Measurements from ENCODE around the gene KCMF1.

DNA sequence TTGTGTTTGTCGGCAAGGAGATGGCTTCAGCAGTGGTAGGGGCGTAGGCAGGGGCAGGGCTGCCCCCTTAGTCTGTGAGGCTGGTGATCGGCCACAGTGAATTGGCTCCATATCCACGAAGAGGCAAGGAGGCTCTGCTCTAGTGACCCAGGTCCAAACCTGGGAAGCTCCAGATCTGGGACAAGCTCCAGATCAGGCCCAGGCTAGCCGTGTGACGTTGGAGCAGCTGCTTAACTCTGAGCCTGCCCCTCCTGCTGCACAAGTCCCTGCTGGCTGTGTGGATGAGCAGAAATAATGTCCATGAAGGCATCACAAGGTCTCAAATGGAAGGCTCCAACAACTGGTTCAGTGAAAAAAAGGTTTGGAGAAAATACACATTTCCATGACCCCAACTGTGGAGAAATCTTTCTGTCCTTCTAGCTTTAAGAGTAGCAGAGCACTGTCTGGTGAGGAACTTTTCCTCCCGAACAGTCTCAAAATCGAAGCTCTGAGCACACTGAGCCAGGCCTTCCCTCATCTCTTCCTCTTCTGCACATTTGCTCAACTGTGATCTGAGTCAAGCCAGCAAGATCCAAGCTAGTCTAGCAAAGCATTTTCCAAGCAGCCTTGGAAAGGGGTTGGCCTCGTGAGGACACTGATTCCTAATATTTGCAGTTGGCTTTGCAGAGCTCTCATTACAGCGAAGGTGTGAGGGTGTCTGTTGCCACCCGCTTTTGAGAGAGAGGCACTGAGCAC, 95.2 kb downstream of the KCMF1 start:
- TF ChIP-seq, protein P1, sequence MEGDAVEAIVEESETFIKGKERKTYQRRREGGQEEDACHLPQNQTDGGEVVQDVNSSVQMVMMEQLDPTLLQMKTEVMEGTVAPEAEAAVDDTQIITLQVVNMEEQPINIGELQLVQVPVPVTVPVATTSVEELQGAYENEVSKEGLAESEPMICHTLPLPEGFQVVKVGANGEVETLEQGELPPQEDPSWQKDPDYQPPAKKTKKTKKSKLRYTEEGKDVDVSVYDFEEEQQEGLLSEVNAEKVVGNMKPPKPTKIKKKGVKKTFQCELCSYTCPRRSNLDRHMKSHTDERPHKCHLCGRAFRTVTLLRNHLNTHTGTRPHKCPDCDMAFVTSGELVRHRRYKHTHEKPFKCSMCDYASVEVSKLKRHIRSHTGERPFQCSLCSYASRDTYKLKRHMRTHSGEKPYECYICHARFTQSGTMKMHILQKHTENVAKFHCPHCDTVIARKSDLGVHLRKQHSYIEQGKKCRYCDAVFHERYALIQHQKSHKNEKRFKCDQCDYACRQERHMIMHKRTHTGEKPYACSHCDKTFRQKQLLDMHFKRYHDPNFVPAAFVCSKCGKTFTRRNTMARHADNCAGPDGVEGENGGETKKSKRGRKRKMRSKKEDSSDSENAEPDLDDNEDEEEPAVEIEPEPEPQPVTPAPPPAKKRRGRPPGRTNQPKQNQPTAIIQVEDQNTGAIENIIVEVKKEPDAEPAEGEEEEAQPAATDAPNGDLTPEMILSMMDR (IDR thresholded peaks at IDR 0.05), result no peak
- TF ChIP-seq POLR2A (IDR thresholded peaks at IDR 0.05), result no peak

All from upper lobe of left lung (tissue), 4 donors.